Endometrium (tissue), 2 donors: ENCODE measurements around the gene COBL.
"Not testable (repeated sequence)": the region's sequence is repeated elsewhere in the genome, so short reads cannot be mapped to it uniquely, and the experiment has no call there.

Source experiments
- FAIRE-seq: peaks from 2 replicates; lab custom pipeline; 2012; peaks lifted over from hg19 to GRCh38; lab: Jason Lieb, UNC
- donor health status: control.
- donor health status: control.

Gene COBL

GRCh38 chr7:50990214-50990613 is 326.4 kb downstream of the COBL start:
- not testable (repeated sequence) for FAIRE-seq

DNA sequence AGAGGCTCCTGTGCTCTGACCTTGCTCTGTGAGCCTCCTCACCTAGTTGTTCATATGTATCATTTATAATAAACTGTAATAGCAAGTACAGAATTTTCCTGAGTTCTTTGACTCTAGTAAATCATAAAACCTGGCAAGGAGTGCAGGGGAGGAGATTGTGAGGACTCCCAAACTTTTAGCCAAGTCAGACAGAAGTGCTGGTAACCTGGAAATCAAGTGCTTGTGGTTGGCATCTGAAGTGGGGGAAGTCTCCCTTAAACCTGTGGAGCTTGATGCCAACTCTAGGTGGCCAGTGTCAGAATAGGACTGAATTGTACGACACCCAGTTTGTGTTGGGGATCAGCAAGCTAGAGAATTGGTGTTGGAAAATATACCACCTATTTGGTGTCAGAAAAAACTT is 327.6 kb downstream of the COBL start:
- FAIRE-seq, result no peak

GRCh38 chr7:50988465-50988864 is 328.1 kb downstream of the COBL start:
- FAIRE-seq, result no peak

GRCh38 chr7:50985096-50985495 is 331.5 kb downstream of the COBL start:
- FAIRE-seq, result no peak

DNA sequence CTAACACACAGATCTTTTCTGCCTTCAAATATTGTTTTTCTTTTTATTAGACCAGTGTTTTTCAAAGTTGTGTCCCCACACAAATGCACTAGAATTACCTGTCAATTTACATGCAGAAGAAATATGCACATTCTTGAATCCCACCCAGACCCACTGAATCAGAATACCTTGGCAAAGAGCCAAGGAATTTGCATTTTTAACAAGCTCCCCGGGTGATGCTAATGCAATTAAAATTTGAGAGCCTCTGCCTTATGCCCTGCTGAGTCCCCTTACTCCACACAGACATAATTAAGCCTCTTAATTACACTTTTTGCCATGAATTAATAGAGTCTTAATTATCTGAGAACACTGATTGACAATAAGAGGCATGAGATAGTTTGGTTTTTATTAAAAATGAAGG is 332.8 kb downstream of the COBL start:
- no peak for FAIRE-seq

DNA sequence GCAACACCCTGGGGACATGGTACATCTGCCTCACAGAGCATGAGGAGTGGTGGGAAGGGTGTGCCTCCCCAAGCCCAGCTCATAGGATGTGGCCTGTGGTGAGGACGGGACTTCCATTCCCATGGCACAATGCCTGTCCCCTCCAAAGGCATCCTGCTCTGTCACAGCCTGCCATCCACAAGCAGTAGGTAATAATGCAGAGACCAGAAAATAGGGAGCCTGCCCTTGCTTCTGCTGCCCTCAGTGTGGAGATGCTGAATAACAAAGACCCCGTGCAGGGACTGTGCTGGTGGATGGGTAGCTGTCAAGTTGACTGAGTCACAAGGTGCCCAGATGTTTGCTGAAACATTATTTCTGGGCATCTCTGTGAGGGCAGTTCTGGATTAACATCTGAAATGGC is 334.0 kb downstream of the COBL start:
- no peak for FAIRE-seq

GRCh38 chr7:50981743-50982142 is 334.9 kb downstream of the COBL start:
- no peak for FAIRE-seq

DNA sequence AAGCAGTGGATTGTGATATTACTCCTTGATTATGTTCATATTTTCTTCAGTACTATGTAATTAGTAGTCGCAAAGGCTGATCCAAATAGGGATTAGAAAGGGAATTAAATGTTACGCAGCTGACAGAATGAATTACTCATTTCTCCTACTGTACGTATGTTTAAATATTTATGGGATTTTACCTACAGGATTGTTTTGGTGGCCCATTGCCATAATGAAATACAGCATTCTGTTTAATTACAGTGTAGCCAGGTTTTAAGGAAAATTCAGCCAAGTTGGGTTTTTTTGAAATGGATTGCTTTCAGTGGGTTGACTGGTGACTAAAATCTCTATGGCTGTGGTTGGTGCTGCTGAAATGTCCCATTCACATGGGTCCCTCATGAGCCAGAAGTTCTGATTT is 336.2 kb downstream of the COBL start:
- no peak for FAIRE-seq

GRCh38 chr7:50978633-50979215 is 337.9 kb downstream of the COBL start:
- no peak for FAIRE-seq

GRCh38 chr7:50977421-50977820 is 339.2 kb downstream of the COBL start:
- FAIRE-seq, result no peak

DNA sequence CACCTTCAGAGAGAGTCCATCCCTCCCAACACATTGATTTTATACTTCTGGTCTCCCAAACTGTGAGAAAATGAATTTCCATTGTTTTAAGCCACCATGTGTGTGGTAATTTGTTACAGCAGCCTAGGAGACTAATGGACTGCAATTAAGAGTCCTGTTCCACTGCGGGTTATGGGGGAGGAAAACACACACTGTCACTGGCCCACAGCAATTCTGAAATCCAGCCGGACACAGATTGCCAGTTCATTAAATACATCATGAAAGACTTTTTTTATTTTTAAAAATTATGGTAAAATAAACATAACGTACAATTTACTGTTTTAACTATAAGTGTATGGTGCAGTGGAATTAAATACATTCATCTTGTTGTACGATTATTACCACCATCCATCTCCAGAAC is 340.5 kb downstream of the COBL start:
- no peak for FAIRE-seq

- FAIRE-seq, result no peak
Measured at GRCh38 chr7:50974240-50974639, 342.4 kb downstream of the COBL start.

DNA sequence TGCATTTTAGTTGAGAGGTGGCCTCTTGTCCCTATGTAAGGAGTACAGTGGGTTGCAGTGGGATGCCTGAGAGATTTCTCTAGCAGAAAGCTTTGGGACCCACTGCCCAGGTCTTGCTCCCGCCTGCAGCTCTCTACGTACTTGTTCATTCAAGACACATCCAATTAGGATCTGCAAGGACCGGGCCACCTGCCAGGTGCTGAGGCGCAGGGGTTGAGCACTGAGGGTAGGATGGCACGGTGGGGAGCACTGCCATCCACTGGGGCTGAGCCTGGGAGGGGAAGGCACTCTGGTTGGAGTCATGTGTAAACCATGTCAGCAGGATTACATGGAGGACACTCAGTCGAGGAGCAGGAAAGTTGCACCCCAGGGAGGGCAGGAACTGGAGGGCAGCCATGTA is 342.8 kb downstream of the COBL start:
- no peak for FAIRE-seq

- no peak for FAIRE-seq
Measured at GRCh38 chr7:50970092-50970491, 346.5 kb downstream of the COBL start.
